Upper lobe of left lung (tissue), 4 donors: ENCODE measurements around the gene MAN1C1.

ENCODE experiments used
- CTCF ChIP-seq, 6 experiments: fragments of 450-650 bp in 4 of 6; fragments of 200-600 bp in 2 of 6; sonication (generic) in 2 of 6; IDR thresholded peaks; one replicate each; pipeline ENCODE4 v1.5.1; 2016 to 2019; ENCODE audit warnings: antibody characterized with exemption in 6 of 6
- EP300 ChIP-seq, 4 donors: sonication (generic); formaldehyde crosslinking; IDR thresholded peaks; one replicate each; pipeline ENCODE4 v1.5.1; 2017; ENCODE audit warnings: antibody characterized with exemption in 4 of 4, control low read depth in 2 of 4
- POLR2AphosphoS5 ChIP-seq, 2 donors: sonication (generic); formaldehyde crosslinking; IDR thresholded peaks; one replicate each; pipeline ENCODE4 v1.5.1; 2017; ENCODE audit warnings: antibody characterized with exemption in 2 of 2

DNA sequence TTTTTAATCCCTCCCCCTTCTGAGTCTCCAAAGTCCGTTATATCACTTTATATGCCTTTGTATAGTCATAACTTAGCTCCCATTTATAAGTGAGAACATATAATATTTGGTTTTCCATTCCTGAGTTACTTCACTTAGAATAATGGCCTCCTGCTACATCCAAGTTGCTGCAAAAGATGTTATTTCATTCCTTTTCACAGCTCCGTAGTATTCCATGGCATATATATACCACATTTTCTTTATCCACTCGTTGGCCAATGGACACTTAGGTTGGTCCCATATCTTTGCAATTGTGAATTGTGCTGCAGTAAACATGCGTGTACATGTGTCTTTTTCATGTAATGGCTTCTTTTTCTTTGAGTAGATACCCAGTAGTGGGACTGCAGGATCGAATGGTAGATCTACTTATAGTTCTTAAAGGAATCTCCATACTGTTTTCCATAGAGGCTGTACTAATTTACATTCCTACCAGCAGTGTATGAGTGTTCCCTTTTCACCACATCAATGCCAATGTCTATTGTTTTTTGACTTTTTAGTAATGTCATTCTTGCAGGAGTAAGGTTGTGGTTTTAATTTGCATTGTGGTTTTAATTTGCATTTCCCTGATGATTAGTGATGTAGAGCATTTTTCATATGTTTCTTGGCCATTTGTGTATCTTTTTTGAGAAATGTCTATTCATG, 12.3 kb downstream of the MAN1C1 start:
- no peak for TF ChIP-seq CTCF (IDR thresholded peaks at IDR 0.05)
- no peak for TF ChIP-seq EP300 (IDR thresholded peaks at IDR 0.05)
- no peak for TF ChIP-seq POLR2AphosphoS5 (IDR thresholded peaks at IDR 0.05)
